ENCODE results near the gene FIGN. TPM values are rescaled to one million over a fixed set of nuclear protein-coding genes. Genes with fewer than 3 reads are reported as not detected.

Gene FIGN
- total RNA-seq, 2 experiments from 2014 or later: not detected

DNA sequence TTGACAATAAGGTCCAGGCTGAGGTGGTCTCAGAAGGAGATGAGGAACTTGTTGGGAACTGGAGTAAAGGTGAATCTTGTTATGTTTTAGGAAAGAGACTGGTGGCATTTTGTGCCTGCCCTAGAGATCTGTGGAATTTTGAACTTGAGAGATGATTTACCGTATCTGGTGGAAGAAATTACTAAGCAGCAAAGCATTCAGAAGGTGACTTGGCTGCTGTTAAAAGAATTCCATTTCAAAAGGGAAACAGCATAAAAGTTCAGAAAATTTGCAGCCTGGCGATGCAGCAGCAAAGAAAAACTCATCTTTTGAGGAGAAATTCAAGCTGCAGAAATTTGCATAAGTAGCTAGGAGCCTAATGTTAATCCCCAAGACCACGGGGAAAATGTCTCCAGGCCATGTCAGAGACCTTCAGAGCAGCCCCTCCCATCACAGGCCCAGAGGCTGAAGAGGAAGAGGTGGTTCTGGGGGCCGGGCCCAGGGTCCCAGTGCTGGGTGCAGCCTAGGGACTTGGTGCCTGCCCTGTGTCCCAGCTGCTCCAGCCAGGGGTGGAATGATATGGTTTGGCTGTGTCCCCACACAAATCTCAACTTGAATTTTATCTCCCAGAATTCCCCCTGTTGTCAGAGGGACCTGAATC lies 73.5 kb downstream of the FIGN start:
- TF ChIP-seq, protein P1, sequence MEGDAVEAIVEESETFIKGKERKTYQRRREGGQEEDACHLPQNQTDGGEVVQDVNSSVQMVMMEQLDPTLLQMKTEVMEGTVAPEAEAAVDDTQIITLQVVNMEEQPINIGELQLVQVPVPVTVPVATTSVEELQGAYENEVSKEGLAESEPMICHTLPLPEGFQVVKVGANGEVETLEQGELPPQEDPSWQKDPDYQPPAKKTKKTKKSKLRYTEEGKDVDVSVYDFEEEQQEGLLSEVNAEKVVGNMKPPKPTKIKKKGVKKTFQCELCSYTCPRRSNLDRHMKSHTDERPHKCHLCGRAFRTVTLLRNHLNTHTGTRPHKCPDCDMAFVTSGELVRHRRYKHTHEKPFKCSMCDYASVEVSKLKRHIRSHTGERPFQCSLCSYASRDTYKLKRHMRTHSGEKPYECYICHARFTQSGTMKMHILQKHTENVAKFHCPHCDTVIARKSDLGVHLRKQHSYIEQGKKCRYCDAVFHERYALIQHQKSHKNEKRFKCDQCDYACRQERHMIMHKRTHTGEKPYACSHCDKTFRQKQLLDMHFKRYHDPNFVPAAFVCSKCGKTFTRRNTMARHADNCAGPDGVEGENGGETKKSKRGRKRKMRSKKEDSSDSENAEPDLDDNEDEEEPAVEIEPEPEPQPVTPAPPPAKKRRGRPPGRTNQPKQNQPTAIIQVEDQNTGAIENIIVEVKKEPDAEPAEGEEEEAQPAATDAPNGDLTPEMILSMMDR (IDR thresholded peaks at IDR 0.05): no peak

DNA sequence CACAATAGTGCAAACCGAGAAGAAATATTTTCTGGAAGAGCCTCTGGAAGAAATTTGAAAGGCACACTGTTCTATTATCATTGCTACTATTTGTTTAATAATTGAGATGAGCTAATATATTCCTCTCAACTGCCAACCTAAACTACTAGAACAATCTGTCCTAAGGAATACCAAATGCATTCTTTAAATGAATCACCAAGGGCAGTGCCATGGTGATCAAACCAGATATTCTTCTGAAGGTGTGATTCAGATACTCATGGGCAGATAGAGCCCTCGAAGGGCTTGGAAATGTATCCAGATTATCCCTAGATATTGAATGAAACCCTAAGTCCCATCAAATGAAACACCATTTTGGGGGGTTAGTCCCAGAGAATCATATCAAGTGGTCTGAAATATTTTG lies 76.6 kb downstream of the FIGN start:
- ATAC-seq: no peak
- Mint-ChIP-seq H3K9me3 (peaks cover 5% of the 10 kb centered on the region), H3K27me3 (no peaks in the 10 kb centered on the region), H3K27ac (no peak overlapping the region), H3K4me1 (ENCODE audit: low read depth) (no peaks in the 10 kb centered on the region), H3K36me3 (ENCODE audit: low read depth) (no peaks in the 10 kb centered on the region), H3K4me3 (no peak overlapping the region)
- POLR2A ChIA-PET: no interaction called here
- CTCF ChIA-PET: no interaction called here
- TF ChIP-seq, protein P1 (IDR thresholded peaks at IDR 0.05): no peak
- intact Hi-C loops (cut with micrococcal nuclease): no loop called here
- DNase-seq: no peak

More for the DNA sequence above, 73.5 kb downstream of the FIGN start:
- no peaks in the 10 kb centered on the region for H3K27me3 Mint-ChIP-seq
- intact Hi-C loops (cut with micrococcal nuclease): no loop called here
- ChIA-PET CTCF (no interaction called here), POLR2A (no interaction called here)
- H3K4me3 Mint-ChIP-seq: no peak overlapping the region
- no peak for DNase-seq
- no peaks in the 10 kb centered on the region for H3K4me1 Mint-ChIP-seq (ENCODE audit: low read depth)
- no peak overlapping the region for H3K27ac Mint-ChIP-seq
- H3K36me3 Mint-ChIP-seq (ENCODE audit: low read depth): no peaks in the 10 kb centered on the region
- H3K9me3 Mint-ChIP-seq: peaks cover 5% of the 10 kb centered on the region
- no peak for ATAC-seq

DNA sequence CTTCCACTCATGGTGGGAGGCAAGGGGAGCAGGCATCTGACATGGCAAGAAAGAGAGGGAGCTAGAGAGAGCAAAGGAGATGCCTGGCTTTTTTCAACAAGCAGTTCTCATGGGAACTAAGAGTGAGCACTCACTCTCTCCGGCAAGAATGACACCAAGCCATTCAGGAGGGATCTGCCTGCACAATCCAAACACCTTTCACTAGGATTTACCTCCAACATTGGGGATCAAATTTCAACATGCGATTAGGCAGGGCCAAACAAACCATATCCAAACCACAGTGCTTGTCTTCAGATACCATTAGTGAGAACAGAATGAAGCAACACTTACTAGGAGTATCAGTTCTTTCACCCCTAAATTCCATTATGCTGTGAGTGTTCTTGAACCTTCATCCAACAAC lies 77.3 kb downstream of the FIGN start:
- H3K27ac Mint-ChIP-seq: no peak overlapping the region

DNA sequence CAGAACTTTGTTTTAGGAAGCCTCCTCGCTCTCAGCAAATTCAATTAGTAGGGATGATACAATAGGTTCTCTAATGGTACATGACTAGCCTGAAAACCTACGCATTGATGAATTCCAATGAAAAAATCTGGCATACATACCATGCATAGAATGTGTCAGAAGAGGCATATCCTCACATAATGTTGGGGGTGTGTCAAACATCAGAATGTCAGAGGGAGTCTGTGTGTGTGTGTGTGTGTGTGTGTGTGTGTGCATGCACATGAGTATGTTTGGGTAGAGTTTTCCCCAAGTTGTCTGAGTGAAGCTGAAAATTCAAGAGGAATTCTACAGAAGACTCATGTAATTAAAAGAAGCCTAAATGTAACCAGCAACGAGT lies 78.5 kb downstream of the FIGN start:
- POLR2A ChIA-PET: no interaction called here
- H3K27ac Mint-ChIP-seq: no peak overlapping the region
- ATAC-seq: no peak

More for the DNA sequence above, 77.3 kb downstream of the FIGN start:
- no peak overlapping the region for H3K4me3 Mint-ChIP-seq
- TF ChIP-seq, protein P1 (IDR thresholded peaks at IDR 0.05): no peak
- ChIA-PET POLR2A (no interaction called here), CTCF (no interaction called here)
- no peak for ATAC-seq
- H3K4me1 Mint-ChIP-seq (ENCODE audit: low read depth): no peaks in the 10 kb centered on the region
- H3K27me3 Mint-ChIP-seq: no peaks in the 10 kb centered on the region
- no peak for DNase-seq
- H3K36me3 Mint-ChIP-seq (ENCODE audit: low read depth): no peaks in the 10 kb centered on the region
- H3K9me3 Mint-ChIP-seq: peaks cover 5% of the 10 kb centered on the region
- intact Hi-C loops (cut with micrococcal nuclease): no loop called here

DNA sequence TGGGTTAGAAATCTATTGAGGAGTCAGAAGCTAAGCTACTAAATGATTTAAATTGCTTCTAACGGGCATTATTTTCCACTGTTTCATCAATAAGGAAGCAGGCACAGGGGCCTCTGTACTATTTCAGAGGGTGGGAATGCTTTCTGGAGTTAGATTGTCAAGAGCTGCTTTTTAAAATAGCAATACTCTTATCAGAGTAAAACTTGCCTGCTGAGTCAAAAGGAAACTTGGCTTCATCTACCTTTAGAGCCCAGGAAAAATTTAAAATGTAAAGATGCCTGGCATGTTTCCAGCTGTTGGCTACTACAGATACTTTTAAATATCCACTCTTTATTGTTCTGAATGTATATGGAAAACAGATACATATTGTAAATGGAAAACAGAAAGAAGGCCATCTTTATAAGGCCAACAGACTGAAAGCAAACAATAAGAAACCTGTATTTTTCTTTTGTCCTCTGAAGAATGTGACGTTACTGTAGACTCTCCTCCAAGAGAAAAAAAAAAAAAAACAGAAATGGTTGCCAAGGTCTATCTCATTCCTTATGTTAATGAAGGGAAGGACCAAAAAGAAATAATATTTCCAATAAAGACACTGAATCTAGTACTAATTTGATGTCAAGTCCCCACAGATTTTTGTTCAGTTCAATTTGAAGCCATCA lies 79.1 kb downstream of the FIGN start:
- DNase-seq (no peak), ATAC-seq (no peak)
- ChIA-PET POLR2A (no interaction called here), CTCF (no interaction called here)
- TF ChIP-seq, protein P1 (IDR thresholded peaks at IDR 0.05): no peak
- H3K27ac Mint-ChIP-seq: no peak overlapping the region
- no peaks in the 10 kb centered on the region for H3K27me3 Mint-ChIP-seq
- intact Hi-C loops (cut with micrococcal nuclease): no loop called here
- no peaks in the 10 kb centered on the region for H3K36me3 Mint-ChIP-seq (ENCODE audit: low read depth)
- H3K4me1 Mint-ChIP-seq (ENCODE audit: low read depth): no peaks in the 10 kb centered on the region
- H3K4me3 Mint-ChIP-seq: no peak overlapping the region
- H3K9me3 Mint-ChIP-seq: peaks cover 1% of the 10 kb centered on the region

More for the DNA sequence above, 78.5 kb downstream of the FIGN start:
- intact Hi-C loops (cut with micrococcal nuclease): no loop called here
- no peaks in the 10 kb centered on the region for H3K36me3 Mint-ChIP-seq (ENCODE audit: low read depth)
- no peaks in the 10 kb centered on the region for H3K4me1 Mint-ChIP-seq (ENCODE audit: low read depth)
- H3K9me3 Mint-ChIP-seq: peaks cover 2% of the 10 kb centered on the region
- CTCF ChIA-PET: no interaction called here
- no peaks in the 10 kb centered on the region for H3K27me3 Mint-ChIP-seq
- no peak for DNase-seq
- TF ChIP-seq, protein P1 (IDR thresholded peaks at IDR 0.05): no peak
- no peak overlapping the region for H3K4me3 Mint-ChIP-seq
